Suprapubic skin (tissue), 4 donors: ENCODE results near the gene DMTF1.
"Not testable (repeated sequence)": the region's sequence is repeated elsewhere in the genome, so short reads cannot be mapped to it uniquely, and the experiment has no call there.

Source experiments
- EP300 ChIP-seq: sonication (generic); formaldehyde crosslinking; IDR thresholded peaks from one replicate; pipeline ENCODE4 v1.6.1; 2017; ENCODE audit warnings: antibody characterized with exemption
- POLR2A ChIP-seq, 2 donors: fragments of 450-650 bp; IDR thresholded peaks; one replicate each; pipeline ENCODE4 v1.6.1; 2017; ENCODE audit warnings: antibody characterized with exemption in 2 of 2, mild to moderate bottlenecking in 2 of 2, moderate library complexity in 2 of 2
- POLR2AphosphoS5 ChIP-seq, 3 donors: sonication (generic); formaldehyde crosslinking; IDR thresholded peaks; one replicate each; pipeline ENCODE4 v1.6.1; 2017; ENCODE audit warnings: antibody characterized with exemption in 3 of 3
- TF ChIP-seq, protein P1 (sequence below), 2 donors: fragments of 200-600 bp in 1 of 2; fragments of 450-650 bp in 1 of 2; sonication (generic) in 1 of 2; IDR thresholded peaks; one replicate each; pipeline ENCODE4 v1.5.1; 2016 to 2019; ENCODE audit warnings: antibody characterized with exemption in 2 of 2, mild to moderate bottlenecking in 1 of 2, moderate library complexity in 1 of 2

DNA sequence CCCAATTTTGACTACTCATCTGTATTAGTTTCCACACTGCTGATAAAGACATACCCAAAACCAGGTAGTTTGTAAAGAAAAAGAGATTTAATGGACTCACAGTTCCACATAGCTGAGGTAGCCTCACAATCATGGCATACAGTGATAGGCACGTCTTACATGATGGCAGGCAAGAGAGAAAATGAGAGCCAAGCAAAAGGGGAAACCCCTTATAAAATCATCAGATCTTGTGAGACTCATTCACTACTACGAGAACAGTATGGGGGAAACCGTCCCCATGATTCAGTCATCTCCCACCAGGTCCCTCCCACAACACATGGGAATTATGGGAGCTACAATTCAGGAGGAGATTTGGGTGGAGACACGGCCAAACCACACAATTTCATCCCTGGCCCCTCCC, 51.7 kb downstream of the DMTF1 start:
- not testable (repeated sequence) for TF ChIP-seq POLR2A (IDR thresholded peaks at IDR 0.05); EP300; POLR2AphosphoS5 (IDR thresholded peaks at IDR 0.05)
- TF ChIP-seq, protein P1, sequence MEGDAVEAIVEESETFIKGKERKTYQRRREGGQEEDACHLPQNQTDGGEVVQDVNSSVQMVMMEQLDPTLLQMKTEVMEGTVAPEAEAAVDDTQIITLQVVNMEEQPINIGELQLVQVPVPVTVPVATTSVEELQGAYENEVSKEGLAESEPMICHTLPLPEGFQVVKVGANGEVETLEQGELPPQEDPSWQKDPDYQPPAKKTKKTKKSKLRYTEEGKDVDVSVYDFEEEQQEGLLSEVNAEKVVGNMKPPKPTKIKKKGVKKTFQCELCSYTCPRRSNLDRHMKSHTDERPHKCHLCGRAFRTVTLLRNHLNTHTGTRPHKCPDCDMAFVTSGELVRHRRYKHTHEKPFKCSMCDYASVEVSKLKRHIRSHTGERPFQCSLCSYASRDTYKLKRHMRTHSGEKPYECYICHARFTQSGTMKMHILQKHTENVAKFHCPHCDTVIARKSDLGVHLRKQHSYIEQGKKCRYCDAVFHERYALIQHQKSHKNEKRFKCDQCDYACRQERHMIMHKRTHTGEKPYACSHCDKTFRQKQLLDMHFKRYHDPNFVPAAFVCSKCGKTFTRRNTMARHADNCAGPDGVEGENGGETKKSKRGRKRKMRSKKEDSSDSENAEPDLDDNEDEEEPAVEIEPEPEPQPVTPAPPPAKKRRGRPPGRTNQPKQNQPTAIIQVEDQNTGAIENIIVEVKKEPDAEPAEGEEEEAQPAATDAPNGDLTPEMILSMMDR (IDR thresholded peaks at IDR 0.05): not testable (repeated sequence)
